GM18511 (cell line): ENCODE results near the gene PTPN2.
"Not testable (repeated sequence)": the region's sequence is repeated elsewhere in the genome, so short reads cannot be mapped to it uniquely, and the experiment has no call there.

ENCODE experiments used
- ATAC-seq: cut with Tn5 transposase; IDR thresholded peaks from one replicate; pipeline ENCODE4 v1.9.1; 2021; ENCODE audit warnings: mild to moderate bottlenecking, moderate library complexity; ENCODE audit not compliant: unreplicated experiment

PTPN2 gene

GRCh38 chr18:12895014-12895413, 11.0 kb upstream of the PTPN2 start:
- ATAC-seq, result no peak

GRCh38 chr18:12891561-12891960, 7.5 kb upstream of the PTPN2 start:
- no peak for ATAC-seq

GRCh38 chr18:12890964-12891363, 6.9 kb upstream of the PTPN2 start:
- no peak for ATAC-seq

DNA sequence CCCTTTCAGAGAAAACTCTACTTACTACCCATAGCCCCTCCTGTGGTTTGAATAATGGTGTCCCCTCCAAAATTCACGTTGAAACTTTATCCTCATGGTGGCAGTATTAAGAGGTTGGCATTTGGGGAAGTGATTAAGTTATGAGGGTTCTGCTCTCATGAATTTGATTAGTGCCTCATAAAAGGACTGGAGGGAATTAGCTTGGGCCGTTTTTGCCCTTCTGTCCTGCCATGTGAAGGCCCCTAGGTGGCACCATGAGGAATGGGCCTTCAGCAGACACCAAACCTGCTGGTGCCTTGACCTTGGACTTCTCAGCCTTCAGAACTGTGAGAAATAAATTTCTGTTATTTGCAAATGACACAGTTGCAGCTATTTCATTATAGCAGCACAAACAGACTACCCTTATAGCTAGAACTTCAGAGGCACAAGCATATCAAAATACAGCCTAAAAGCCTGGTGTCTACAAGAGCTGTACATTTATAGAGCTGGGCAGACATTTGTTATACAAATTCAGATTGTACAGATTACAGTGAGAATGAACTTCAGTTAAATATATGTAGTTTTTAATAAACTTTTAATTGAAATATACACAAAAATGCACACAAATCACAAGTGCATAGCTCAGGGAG, 2.6 kb upstream of the PTPN2 start:
- no peak for ATAC-seq

GRCh38 chr18:12885500-12885899, 1.5 kb upstream of the PTPN2 start:
- no peak for ATAC-seq

DNA sequence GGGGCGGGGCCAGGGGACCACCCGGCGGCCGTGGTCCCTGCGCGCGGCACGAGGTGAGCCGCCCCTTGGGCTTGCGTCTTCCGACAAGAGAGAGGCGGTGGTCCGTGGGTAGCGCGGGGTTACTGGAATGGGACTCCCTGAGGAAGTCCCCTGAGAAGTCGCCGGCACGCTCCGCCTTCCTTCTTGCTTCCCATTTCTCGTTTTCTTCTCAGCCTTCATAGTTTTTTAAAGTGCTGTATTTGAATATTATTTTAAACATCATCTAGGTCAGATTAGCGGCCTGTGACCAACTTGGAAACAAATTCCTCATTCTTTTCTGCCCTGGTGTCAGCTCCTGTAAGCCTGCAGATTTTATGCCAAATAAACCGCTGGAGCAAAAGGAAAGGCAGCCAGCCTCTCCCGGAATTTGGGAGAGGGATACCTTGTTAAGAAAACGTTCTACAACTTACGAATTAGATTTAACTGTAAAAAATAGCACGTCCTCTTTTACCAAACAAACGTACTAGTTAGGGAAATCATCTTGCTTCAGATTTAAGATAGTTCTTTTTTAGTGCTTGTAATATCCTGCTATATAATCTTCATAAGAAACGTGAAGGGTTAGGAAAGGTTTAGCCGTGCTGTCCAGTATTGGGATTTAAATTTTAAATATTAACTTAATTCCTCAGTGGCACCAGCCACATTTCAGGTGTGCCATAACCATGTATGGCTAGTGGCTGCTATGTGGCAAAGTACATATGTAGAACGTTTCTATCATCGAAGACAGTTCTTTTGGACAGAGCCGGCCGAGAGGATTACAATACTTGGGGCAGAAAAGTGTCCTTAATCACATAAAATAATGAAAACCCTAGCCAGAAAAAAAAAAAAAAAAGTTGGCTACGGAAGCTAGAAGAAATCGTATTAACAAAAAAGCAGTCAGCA, 628 bp upstream of the PTPN2 start:
- no peak for ATAC-seq

DNA sequence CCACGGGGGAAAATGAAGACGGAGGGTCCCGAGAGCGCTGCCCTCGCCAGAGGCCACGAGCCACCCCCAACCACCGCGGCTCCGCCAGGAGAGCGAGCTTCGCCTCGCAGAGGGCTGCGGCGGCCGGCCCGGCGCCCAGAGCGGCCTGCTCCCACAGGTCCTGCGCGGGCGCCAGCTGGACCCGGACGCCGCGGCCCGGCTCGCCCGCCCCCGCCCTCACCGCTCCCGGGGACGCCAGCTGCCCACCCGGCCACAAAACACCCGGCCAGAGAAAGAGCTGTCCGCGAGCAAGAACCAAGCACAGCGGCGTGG, 709 bp downstream of the PTPN2 start:
- peak; percentile 15 for ATAC-seq

- no peak for ATAC-seq
Measured at GRCh38 chr18:12882453-12883371, 1.3 kb downstream of the PTPN2 start.

DNA sequence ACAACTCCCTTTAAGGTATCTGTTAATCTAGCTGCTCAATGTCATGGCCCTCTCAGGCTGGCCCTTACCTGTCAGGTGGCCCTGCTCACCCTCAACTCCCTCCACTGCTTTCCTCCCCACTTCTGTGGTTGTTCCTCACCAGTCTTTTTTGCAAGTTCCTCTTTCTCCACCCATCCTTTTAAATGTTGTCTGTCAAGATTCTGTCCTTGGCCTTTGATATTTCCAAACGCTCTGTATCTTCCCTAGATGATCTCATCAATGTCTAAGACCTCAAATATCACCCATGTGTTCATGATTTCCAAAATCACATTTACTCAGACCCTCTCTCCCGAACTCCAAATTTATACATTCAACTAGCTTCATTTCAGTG, 3.5 kb downstream of the PTPN2 start:
- ATAC-seq, result no peak

DNA sequence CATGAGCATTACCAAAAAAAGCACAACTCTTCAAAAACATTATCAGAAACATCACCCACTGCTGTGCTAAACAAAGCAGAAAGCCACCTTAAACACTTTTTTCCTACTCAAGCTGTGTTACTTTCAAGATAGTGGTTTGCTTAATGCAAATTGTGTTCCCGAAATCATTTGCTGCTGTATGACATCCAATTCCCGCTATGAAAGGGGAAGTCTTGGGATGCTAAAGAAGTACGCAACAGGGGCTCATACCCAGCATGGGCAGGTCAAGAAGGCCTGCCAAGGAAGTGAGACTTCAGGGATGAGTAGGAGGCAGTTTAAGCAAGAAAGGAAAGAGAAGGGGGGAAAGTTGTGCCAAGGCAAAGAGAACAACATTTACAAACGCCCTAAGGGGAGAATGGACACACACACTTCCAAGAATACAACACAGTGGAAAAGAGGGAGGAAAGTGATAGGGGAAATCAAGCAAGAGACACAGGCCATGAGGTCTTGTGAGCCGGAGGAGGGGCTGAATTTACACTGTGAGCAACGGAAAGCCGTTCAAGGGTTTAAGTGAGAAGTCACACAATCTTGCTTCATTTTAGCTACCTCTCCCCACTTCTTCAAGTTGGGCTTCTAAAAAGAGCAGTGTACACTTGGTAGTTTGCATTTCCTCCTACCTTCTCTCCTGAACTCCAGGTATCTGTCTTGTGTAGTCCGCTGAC, 4.0 kb downstream of the PTPN2 start:
- ATAC-seq, result no peak

- not testable (repeated sequence) for ATAC-seq
Measured at GRCh38 chr18:12874992-12875391, 9.0 kb downstream of the PTPN2 start.

- not testable (repeated sequence) for ATAC-seq
Measured at GRCh38 chr18:12873961-12874567, 10.0 kb downstream of the PTPN2 start.

DNA sequence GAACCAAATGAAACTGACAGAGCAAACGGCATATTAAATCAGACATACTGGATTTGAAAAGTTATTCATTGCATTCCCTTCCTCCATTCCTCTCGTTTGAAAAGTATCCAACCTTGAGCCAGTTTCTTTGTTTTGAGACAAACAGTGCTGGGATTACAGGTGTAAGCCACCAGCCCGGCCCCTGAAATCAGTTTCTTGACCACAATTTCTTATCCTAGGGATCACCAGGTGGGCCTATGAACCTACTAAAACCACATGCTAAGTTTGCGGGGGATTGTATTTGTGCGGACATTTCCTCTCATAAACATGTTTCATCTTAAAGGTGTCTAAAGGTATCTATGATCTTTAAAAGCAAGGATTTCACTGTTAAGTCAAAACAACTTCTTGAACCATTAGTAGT, 11.6 kb downstream of the PTPN2 start:
- ATAC-seq, result no peak

- ATAC-seq, result no peak
Measured at GRCh38 chr18:12868576-12868975, 15.5 kb downstream of the PTPN2 start.

DNA sequence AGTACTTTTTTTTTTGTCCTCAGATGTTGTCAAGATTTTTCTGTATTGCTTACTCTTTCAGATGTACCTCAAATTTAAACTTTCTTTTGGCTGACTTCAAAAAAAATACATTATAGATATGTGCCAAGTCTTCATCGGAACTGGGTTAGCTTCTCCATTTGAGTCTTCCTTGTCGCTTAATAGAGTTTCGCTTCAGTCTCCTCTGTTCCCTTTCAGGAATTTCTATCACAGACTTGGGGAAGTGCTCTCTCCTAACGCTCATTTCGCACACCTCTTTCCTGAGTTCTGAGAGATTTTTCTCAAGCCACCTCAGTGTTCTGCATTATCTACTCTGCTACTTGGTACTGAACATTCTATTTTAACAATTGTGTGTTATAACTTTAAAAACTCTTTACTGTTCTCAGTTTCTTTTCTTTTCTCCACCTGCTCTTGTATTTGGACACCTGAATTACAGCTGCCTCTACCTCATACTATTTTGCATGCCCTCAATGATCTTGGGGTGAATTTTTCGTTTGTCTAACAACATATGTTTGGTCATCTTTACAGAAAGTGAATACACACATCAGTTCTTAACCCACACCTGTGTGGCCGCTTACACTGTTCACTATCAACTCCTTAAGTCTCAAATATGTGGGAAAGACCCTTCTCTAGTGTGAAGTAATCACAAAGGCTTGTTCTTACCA, 16.5 kb downstream of the PTPN2 start:
- ATAC-seq, result no peak

- ATAC-seq, result no peak
Measured at GRCh38 chr18:12863687-12864216, 20.3 kb downstream of the PTPN2 start.

- ATAC-seq, result no peak
Measured at GRCh38 chr18:12862874-12863482, 21.1 kb downstream of the PTPN2 start.

DNA sequence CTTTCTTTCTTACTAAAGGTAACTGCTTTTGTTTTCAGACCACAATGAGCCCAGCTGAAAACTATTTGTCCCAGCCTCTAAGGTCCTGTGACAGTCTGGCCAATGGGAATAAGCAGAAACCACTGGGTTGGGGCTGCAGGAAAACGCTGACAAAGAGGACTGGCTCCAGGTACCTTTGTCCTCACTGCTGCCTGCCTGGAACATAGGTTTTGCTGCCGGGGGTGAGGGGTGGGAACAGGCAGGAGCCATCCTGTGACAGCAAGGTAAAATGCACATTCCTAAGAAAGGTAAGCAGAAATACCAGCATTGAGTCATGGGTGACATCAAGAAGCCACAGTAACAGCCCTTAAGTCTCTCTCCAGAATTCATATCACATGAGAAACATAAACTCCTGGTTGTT, 21.6 kb downstream of the PTPN2 start:
- no peak for ATAC-seq

GRCh38 chr18:12861637-12862036, 22.4 kb downstream of the PTPN2 start:
- ATAC-seq, result no peak
